Measurements from ENCODE around the gene BAZ1B. TPM values are rescaled to one million over a fixed set of nuclear protein-coding genes. Genes with fewer than 3 reads are reported as not detected.

BAZ1B gene
- polyA plus RNA-seq, 1 donor from 2014 or later = 35.0 TPM

- H3K79me2 ChIP-seq (replicated peaks; ENCODE audit: insufficient read depth, low read length) = peaks cover 76% of the 10 kb centered on the region
- H4K20me1 ChIP-seq (ENCODE audit: insufficient read depth) = peaks cover 4% of the 10 kb centered on the region
- TF ChIP-seq, protein P1, sequence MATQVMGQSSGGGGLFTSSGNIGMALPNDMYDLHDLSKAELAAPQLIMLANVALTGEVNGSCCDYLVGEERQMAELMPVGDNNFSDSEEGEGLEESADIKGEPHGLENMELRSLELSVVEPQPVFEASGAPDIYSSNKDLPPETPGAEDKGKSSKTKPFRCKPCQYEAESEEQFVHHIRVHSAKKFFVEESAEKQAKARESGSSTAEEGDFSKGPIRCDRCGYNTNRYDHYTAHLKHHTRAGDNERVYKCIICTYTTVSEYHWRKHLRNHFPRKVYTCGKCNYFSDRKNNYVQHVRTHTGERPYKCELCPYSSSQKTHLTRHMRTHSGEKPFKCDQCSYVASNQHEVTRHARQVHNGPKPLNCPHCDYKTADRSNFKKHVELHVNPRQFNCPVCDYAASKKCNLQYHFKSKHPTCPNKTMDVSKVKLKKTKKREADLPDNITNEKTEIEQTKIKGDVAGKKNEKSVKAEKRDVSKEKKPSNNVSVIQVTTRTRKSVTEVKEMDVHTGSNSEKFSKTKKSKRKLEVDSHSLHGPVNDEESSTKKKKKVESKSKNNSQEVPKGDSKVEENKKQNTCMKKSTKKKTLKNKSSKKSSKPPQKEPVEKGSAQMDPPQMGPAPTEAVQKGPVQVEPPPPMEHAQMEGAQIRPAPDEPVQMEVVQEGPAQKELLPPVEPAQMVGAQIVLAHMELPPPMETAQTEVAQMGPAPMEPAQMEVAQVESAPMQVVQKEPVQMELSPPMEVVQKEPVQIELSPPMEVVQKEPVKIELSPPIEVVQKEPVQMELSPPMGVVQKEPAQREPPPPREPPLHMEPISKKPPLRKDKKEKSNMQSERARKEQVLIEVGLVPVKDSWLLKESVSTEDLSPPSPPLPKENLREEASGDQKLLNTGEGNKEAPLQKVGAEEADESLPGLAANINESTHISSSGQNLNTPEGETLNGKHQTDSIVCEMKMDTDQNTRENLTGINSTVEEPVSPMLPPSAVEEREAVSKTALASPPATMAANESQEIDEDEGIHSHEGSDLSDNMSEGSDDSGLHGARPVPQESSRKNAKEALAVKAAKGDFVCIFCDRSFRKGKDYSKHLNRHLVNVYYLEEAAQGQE (IDR thresholded peaks at IDR 0.05; ENCODE audit: borderline replicate concordance) = no peak
- TF ChIP-seq EZH2 (IDR thresholded peaks at IDR 0.05; ENCODE audit: borderline replicate concordance, insufficient read depth, low read length, poor library complexity, severe bottlenecking) (no peak), CTCF (IDR thresholded peaks at IDR 0.05; ENCODE audit: poor library complexity, severe bottlenecking) (no peak), TAF1 (IDR thresholded peaks at IDR 0.05; ENCODE audit: low read depth) (no peak)
- H3K27ac ChIP-seq (ENCODE audit: low read length) = no peak overlapping the region
- H3K4me2 ChIP-seq (ENCODE audit: low read length) = peak overlapping the region; percentile 34
- no peaks in the 10 kb centered on the region for H3F3A ChIP-seq (ENCODE audit: insufficient read depth, low read length, poor library complexity, severe bottlenecking)
- no peaks in the 10 kb centered on the region for H3K27me3 ChIP-seq (ENCODE audit: insufficient read depth, low read depth, low read length)
- H3K9me3 ChIP-seq (ENCODE audit: low read length) = no peaks in the 10 kb centered on the region
- H3K36me3 ChIP-seq (ENCODE audit: insufficient read depth, low read length) = no peaks in the 10 kb centered on the region
- peak overlapping the region; percentile 79 for H3K4me3 ChIP-seq (ENCODE audit: low read length)
- H3K9me2 ChIP-seq (ENCODE audit: insufficient read depth, low read length) = no peaks in the 10 kb centered on the region
- H2AFZ ChIP-seq (ENCODE audit: low read depth, low read length) = no peak overlapping the region
- no peak overlapping the region for H3K9ac ChIP-seq (ENCODE audit: low read length)
Observed at GRCh38 chr7:73518470-73518869, 3.6 kb downstream of the BAZ1B start.

DNA sequence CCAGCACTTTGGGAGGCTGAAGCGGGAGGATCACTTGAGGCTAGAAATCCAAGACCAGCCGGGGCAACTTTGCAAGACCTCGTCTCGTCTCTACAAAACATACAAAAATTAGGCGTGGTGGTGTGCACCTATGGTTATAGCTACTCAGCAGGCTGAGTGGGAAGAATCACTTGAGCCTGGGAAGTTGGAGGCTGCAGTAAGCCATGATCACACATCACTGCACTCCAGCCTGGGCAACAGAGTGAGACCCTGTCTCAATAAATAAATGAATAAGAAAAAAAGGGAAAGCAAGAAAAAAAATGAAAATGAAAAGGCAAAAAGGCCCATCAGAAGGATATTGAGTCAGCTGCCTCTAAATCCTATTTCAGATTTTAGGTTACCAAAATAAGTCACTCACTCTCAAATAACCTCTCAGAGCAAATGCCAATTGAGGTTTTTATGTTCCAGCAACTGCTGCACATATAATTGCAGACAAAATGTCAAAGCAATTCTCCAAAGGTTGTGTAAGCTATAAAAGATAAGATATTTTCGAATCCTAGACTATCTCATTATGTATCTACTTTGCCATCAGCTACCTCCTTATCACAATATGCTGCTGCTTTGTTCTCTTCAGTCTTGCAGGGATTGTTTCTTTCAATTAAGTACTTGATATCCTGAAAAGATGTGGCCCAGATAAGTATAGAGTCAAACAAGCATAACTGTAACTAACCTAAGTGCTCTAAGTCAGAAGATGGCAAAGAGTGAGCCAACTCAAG lies 4.7 kb downstream of the BAZ1B start:
- H3F3A ChIP-seq (ENCODE audit: insufficient read depth, low read length, poor library complexity, severe bottlenecking) = no peaks in the 10 kb centered on the region
- H4K20me1 ChIP-seq (ENCODE audit: insufficient read depth) = peaks cover 4% of the 10 kb centered on the region
- no peaks in the 10 kb centered on the region for H3K27me3 ChIP-seq (ENCODE audit: insufficient read depth, low read depth, low read length)
- TF ChIP-seq RAD21 (conservative IDR thresholded peaks at IDR 0.05) = no peak
- TF ChIP-seq MXI1 (conservative IDR thresholded peaks at IDR 0.05; ENCODE audit: poor library complexity, severe bottlenecking) = no peak
- TF ChIP-seq EZH2 (IDR thresholded peaks at IDR 0.05; ENCODE audit: borderline replicate concordance, insufficient read depth, low read length, poor library complexity, severe bottlenecking) = no peak
- TF ChIP-seq POLR2AphosphoS5 (IDR thresholded peaks at IDR 0.05) = no peak
- TF ChIP-seq, protein P1 (IDR thresholded peaks at IDR 0.05; ENCODE audit: borderline replicate concordance) = no peak
- TF ChIP-seq CTCF (IDR thresholded peaks at IDR 0.05; ENCODE audit: poor library complexity, severe bottlenecking) = no peak
- TF ChIP-seq SMC3 (conservative IDR thresholded peaks at IDR 0.05; ENCODE audit: poor library complexity) = no peak
- no peak for TF ChIP-seq EP300 (conservative IDR thresholded peaks at IDR 0.05; ENCODE audit: poor library complexity, severe bottlenecking)
- no peak for TF ChIP-seq TAF1 (IDR thresholded peaks at IDR 0.05; ENCODE audit: low read depth)
- H3K9me2 ChIP-seq (ENCODE audit: insufficient read depth, low read length) = no peaks in the 10 kb centered on the region
- peaks cover 87% of the 10 kb centered on the region for H3K79me2 ChIP-seq (replicated peaks; ENCODE audit: insufficient read depth, low read length)
- H2AFZ ChIP-seq (ENCODE audit: low read depth, low read length) = no peak overlapping the region
- no peaks in the 10 kb centered on the region for H3K9me3 ChIP-seq (ENCODE audit: low read length)
- H3K4me2 ChIP-seq (ENCODE audit: low read length) = no peak overlapping the region
- H3K36me3 ChIP-seq (ENCODE audit: insufficient read depth, low read length) = no peaks in the 10 kb centered on the region
- H3K27ac ChIP-seq (ENCODE audit: low read length) = no peak overlapping the region
- no peak overlapping the region for H3K4me3 ChIP-seq (ENCODE audit: low read length)
- H3K9ac ChIP-seq (ENCODE audit: low read length) = no peak overlapping the region
